H1 (cell line): ENCODE data around the gene SCAPER. TPM values are rescaled to one million over a fixed set of nuclear protein-coding genes. Genes with fewer than 3 reads are reported as not detected.

Experiments
- CTCF ChIA-PET: fragments of 300-600 bp; sonication (Branson Sonifier 250); formaldehyde crosslinking; loops from one replicate; lab custom pipeline; 2021; ENCODE audit not compliant: partially characterized antibody; lab: Charles Lee
- POLR2A ChIA-PET: fragments of 300-600 bp; sonication (Branson Sonifier 250); formaldehyde crosslinking; loops from one replicate; lab custom pipeline; 2021; ENCODE audit warnings: inconsistent platforms; ENCODE audit not compliant: partially characterized antibody; lab: Charles Lee
- DNase-seq, 2 experiments: peaks; one replicate each; pipeline versions ENCODE4 v3.0.0 to v3.0.0-alpha.2; 2010 to 2022; ENCODE audit warnings: low spot score in 2 of 2, low read depth in 1 of 2, mixed read lengths in 1 of 2
- FAIRE-seq: peaks from 2 replicates; lab custom pipeline; 2011; peaks lifted over from hg19 to GRCh38; lab: Jason Lieb, UNC
- H2AFZ ChIP-seq: 2 replicates; pipeline ENCODE4 v1.8.1; 2012; ENCODE audit warnings: low read length, inconsistent platforms
- H2AK5ac ChIP-seq: 2 replicates; pipeline ENCODE4 v1.6.1; 2013; ENCODE audit warnings: low read depth, low read length
- H2BK120ac ChIP-seq: replicated peaks from 2 replicates; pipeline ENCODE3; 2013; ENCODE audit warnings: low read depth, low read length, inconsistent platforms
- H2BK12ac ChIP-seq: 2 replicates; pipeline ENCODE4 v1.6.1; 2013; ENCODE audit warnings: low read depth, low read length
- H2BK15ac ChIP-seq: 2 replicates; pipeline ENCODE4 v1.6.1; 2013; ENCODE audit warnings: low read length
- H2BK20ac ChIP-seq: 2 replicates; pipeline ENCODE4 v1.6.1; 2013; ENCODE audit warnings: low read length
- H2BK5ac ChIP-seq: 2 replicates; pipeline ENCODE4 v1.6.1; 2013; ENCODE audit warnings: low read depth, low read length
- H3K14ac ChIP-seq: 2 replicates; pipeline ENCODE4 v1.6.1; 2013; ENCODE audit warnings: inconsistent platforms; ENCODE audit not compliant: insufficient read length
- H3K18ac ChIP-seq: 2 replicates; pipeline ENCODE4 v1.6.1; 2013; ENCODE audit warnings: low read length; ENCODE audit errors: extremely low read depth
- H3K23ac ChIP-seq: 2 replicates; pipeline ENCODE4 v1.6.1; 2013; ENCODE audit warnings: inconsistent platforms; ENCODE audit not compliant: insufficient read length
- H3K23me2 ChIP-seq: 2 replicates; pipeline ENCODE4 v1.6.1; 2013; ENCODE audit warnings: low read depth, low read length
- H3K27ac ChIP-seq: 2 replicates; pipeline ENCODE4 v1.6.1; 2011; ENCODE audit warnings: low read depth, low read length, inconsistent platforms
- H3K27me3 ChIP-seq, 4 experiments: replicated peaks in 1 of 4; 1 replicate in 1 of 4; 2 replicates in 3 of 4; pipeline versions ENCODE4 v1.6.1 to v1.8.1; 2011 to 2013; ENCODE audit warnings: low read length in 3 of 4, mild to moderate bottlenecking in 3 of 4, inconsistent platforms in 2 of 4, mixed read lengths in 2 of 4, moderate library complexity in 1 of 4; ENCODE audit not compliant: control insufficient read depth in 3 of 4, insufficient read depth in 3 of 4; ENCODE audit errors: extremely low read depth in 1 of 4
- H3K36me3 ChIP-seq, 4 experiments: 2 replicates each; pipeline versions ENCODE4 v1.6.1 to v1.8.1; 2011 to 2013; ENCODE audit warnings: mild to moderate bottlenecking in 4 of 4, low read length in 3 of 4, moderate library complexity in 2 of 4, control low read depth in 1 of 4, inconsistent platforms in 1 of 4; ENCODE audit not compliant: insufficient read depth in 4 of 4, control insufficient read depth in 2 of 4
- H3K4ac ChIP-seq: replicated peaks from 2 replicates; pipeline ENCODE3; 2013; ENCODE audit warnings: low read length, low read depth, mixed read lengths, inconsistent platforms; ENCODE audit not compliant: insufficient read length
- H3K4me1 ChIP-seq, 4 experiments: replicated peaks in 1 of 4; 1 replicate in 1 of 4; 2 replicates in 3 of 4; pipeline versions ENCODE4 v1.6.1 to v1.8.1; 2011 to 2013; ENCODE audit warnings: low read length in 3 of 4, inconsistent platforms in 2 of 4, mixed read lengths in 1 of 4; ENCODE audit not compliant: insufficient read depth in 4 of 4, control insufficient read depth in 3 of 4
- H3K4me2 ChIP-seq, 2 experiments: 2 replicates each; pipeline versions ENCODE4 v1.6.1 to v1.8.1; 2011 to 2013; ENCODE audit warnings: low read depth in 2 of 2, low read length in 2 of 2, control low read depth in 1 of 2, inconsistent platforms in 1 of 2, mild to moderate bottlenecking in 1 of 2; ENCODE audit not compliant: insufficient read depth in 1 of 2
- H3K4me3 ChIP-seq, 4 experiments: fragments of 200-600, 300-600 bp in 1 of 4; sonication (generic), shearing (Covaris generic), sonication (Bioruptor Twin) in 1 of 4; 2 replicates each; pipeline versions ENCODE4 v1.5.1 to v1.8.1; 2011 to 2016; ENCODE audit warnings: low read length in 4 of 4, low read depth in 3 of 4, control low read depth in 2 of 4, inconsistent platforms in 2 of 4, mild to moderate bottlenecking in 2 of 4, mixed read lengths in 1 of 4, moderate library complexity in 1 of 4; ENCODE audit not compliant: insufficient read depth in 2 of 4; ENCODE audit errors: extremely low read depth in 1 of 4
- H3K56ac ChIP-seq: replicated peaks from 2 replicates; pipeline ENCODE3; 2013; ENCODE audit warnings: low read depth, mild to moderate bottlenecking, mixed read lengths, low read length, inconsistent platforms; ENCODE audit not compliant: insufficient read length
- H3K79me1 ChIP-seq: 2 replicates; pipeline ENCODE4 v1.6.1; 2013; ENCODE audit warnings: low read depth, low read length, control low read depth
- H3K79me2 ChIP-seq, 2 experiments: 2 replicates each; pipeline versions ENCODE4 v1.6.1 to v1.8.1; 2012 to 2013; ENCODE audit warnings: low read length in 2 of 2, mild to moderate bottlenecking in 2 of 2, inconsistent platforms in 1 of 2; ENCODE audit not compliant: insufficient read depth in 2 of 2, control insufficient read depth in 1 of 2
- H3K9ac ChIP-seq, 4 experiments: replicated peaks in 1 of 4; 1 replicate in 1 of 4; 2 replicates in 3 of 4; pipeline versions ENCODE4 v1.6.1 to v1.8.1; 2011 to 2013; ENCODE audit warnings: low read depth in 3 of 4, low read length in 3 of 4, control low read depth in 2 of 4, mild to moderate bottlenecking in 2 of 4, moderate library complexity in 2 of 4, inconsistent platforms in 1 of 4; ENCODE audit errors: extremely low read depth in 1 of 4
- H3K9me3 ChIP-seq, 2 experiments: 2 replicates each; pipeline versions ENCODE4 v1.6.1 to v1.8.1; 2012 to 2013; ENCODE audit warnings: mild to moderate bottlenecking in 2 of 2, moderate library complexity in 2 of 2, control low read depth in 1 of 2, inconsistent platforms in 1 of 2, low read depth in 1 of 2, low read length in 1 of 2, mixed read lengths in 1 of 2; ENCODE audit not compliant: insufficient read depth in 2 of 2
- H4K20me1 ChIP-seq, 2 experiments: replicated peaks in 1 of 2; 2 replicates each; pipeline versions ENCODE3 to v1.8.1; 2011 to 2013; ENCODE audit warnings: inconsistent platforms in 2 of 2, low read length in 2 of 2, mild to moderate bottlenecking in 1 of 2; ENCODE audit not compliant: insufficient read depth in 2 of 2, control insufficient read depth in 1 of 2
- H4K5ac ChIP-seq: 2 replicates; pipeline ENCODE4 v1.6.1; 2013; ENCODE audit warnings: low read length, low read depth, mixed read lengths, inconsistent platforms; ENCODE audit not compliant: insufficient read length
- H4K8ac ChIP-seq: 2 replicates; pipeline ENCODE4 v1.8.0; 2013; ENCODE audit warnings: mild to moderate bottlenecking, moderate library complexity, low read length, inconsistent platforms; ENCODE audit not compliant: insufficient read depth; ENCODE audit errors: extremely low read depth
- H4K91ac ChIP-seq: replicated peaks from 2 replicates; pipeline ENCODE3; 2013; ENCODE audit warnings: low read length, mixed read lengths, inconsistent platforms; ENCODE audit not compliant: insufficient read length
- GTF2F1 ChIP-seq: IDR thresholded peaks from 2 replicates; pipeline ENCODE4 v1.6.1; 2012; ENCODE audit warnings: low read depth, low read length, improper control_type of control experiment, borderline replicate concordance
- JUN ChIP-seq: IDR thresholded peaks from 2 replicates; pipeline ENCODE4 v1.6.1; 2011; ENCODE audit warnings: low read depth, mild to moderate bottlenecking, improper control_type of control experiment, low read length
- NRF1 ChIP-seq: IDR thresholded peaks from 2 replicates; pipeline ENCODE4 v1.6.1; 2011; ENCODE audit warnings: mild to moderate bottlenecking, low read depth, low read length, improper control_type of control experiment
- RAD21 ChIP-seq, 2 experiments: IDR thresholded peaks in 1 of 2; conservative IDR thresholded peaks in 1 of 2; 2 replicates each; pipeline ENCODE4 v1.6.1; 2011; ENCODE audit warnings: low read depth in 2 of 2, low read length in 2 of 2, improper control_type of control experiment in 1 of 2, inconsistent platforms in 1 of 2, mild to moderate bottlenecking in 1 of 2, moderate library complexity in 1 of 2
- RBBP5 ChIP-seq: IDR thresholded peaks from 2 replicates; pipeline ENCODE4 v1.7.1; 2012; ENCODE audit warnings: low read depth, mild to moderate bottlenecking, inconsistent platforms, low read length, moderate library complexity, borderline replicate concordance
- RNF2 ChIP-seq: fragments of 200-900, 300-1000 bp; sonication (generic); IDR thresholded peaks from 2 replicates; pipeline ENCODE4 v1.7.1; 2016; ENCODE audit warnings: borderline replicate concordance, low read depth, mild to moderate bottlenecking, antibody characterized with exemption, low read length; ENCODE audit not compliant: poor library complexity, severe bottlenecking; ENCODE audit errors: missing control alignments
- RXRA ChIP-seq: IDR thresholded peaks from 2 replicates; pipeline ENCODE4 v1.6.1; 2011; ENCODE audit warnings: low read depth, mild to moderate bottlenecking, low read length, moderate library complexity; ENCODE audit not compliant: insufficient read depth
- SIN3A ChIP-seq, 2 experiments: IDR thresholded peaks in 1 of 2; conservative IDR thresholded peaks in 1 of 2; 2 replicates each; pipeline ENCODE4 v1.6.1; 2011 to 2012; ENCODE audit warnings: low read length in 2 of 2, improper control_type of control experiment in 1 of 2, low read depth in 1 of 2, mild to moderate bottlenecking in 1 of 2
- WGBS, 2 experiments: shearing (Covaris generic) in 1 of 2; methylation state at CpG; one replicate each; pipeline versions ENCODE4 v1.1.6 to v1.1.7; 2013 to 2015; ENCODE audit warnings: low lambda C conversion rate in 2 of 2, mixed read lengths in 2 of 2, inconsistent platforms in 1 of 2, low coverage in 1 of 2, missing lambda C conversion rate in 1 of 2; ENCODE audit not compliant: insufficient replicate concordance in 2 of 2, insufficient coverage in 1 of 2, insufficient read length in 1 of 2; ENCODE audit errors: extremely low coverage in 1 of 2, missing lambda C conversion rate in 1 of 2; 5-methylcytosine and 5-hydroxymethylcytosine counted together
- polyA plus RNA-seq, 7 experiments: library from polyadenylated mRNA; depleted of rRNA in 3 of 7; stranded (reverse) in 5 of 7; unstranded in 2 of 7; fragments of >200 nt in 5 of 7; fragments of 200-250 nt in 2 of 7; gene quantifications; 1 replicate in 5 of 7; 2 replicates in 1 of 7; 4 replicates in 1 of 7; pipeline versions ENCODE4 v1.2.1 to v1.2.3, GENCODE V29; 2011 to 2013; ENCODE audit warnings: missing spikeins in 2 of 7, mixed read lengths in 2 of 7
- total RNA-seq: library from RNA; stranded (reverse); fragmentation: NEBNext Ultra II Directional; extraction: Animal tissue kit (Norgen Biotek cat#: 25700); gene quantifications from 2 replicates; pipeline ENCODE4 v1.2.1, GENCODE V29; 2021
- TF ChIP-seq, protein P1 (sequence below): IDR thresholded peaks from 2 replicates; pipeline ENCODE4 v1.6.1; 2012; ENCODE audit warnings: inconsistent platforms

Gene SCAPER
- total and polyA plus RNA-seq, 2 of the 8 experiments (the other 6 are each of a cell fraction or from before 2014, with no cell fraction given), result 1.6 to 6.8 TPM

DNA sequence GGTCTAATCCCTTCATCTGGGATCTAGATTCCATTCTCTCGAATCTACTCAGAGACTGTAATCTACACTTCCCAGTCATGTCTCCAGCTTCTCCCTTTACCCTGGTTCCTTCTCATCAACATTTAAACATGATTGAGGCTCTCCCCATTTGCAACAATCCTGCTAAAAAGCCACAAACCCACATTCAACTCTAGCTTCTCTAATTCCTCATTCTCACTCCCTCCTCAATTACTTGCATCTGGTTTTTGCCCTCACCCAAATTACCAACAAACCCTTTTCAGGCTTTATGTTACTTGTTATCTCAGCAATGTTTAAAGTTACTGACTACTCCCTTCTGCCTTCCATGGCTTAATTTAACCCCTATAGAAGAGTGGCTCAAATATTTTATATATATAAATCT lies 605.4 kb downstream of the SCAPER start:
- Histone ChIP-seq H3K4me2 (no peak overlapping the region), H3K4me3 (no peak overlapping the region), H4K5ac (no peak overlapping the region), H2AFZ (no peak overlapping the region), H3K56ac (no peak overlapping the region), H3K23me2 (0 out of 2 replicates have a peak, but pooled peaks cover 3% of the 10 kb centered on the region), H2BK120ac (no peak overlapping the region), H3K27me3 (no peaks in the 10 kb centered on the region), H3K9ac (no peak overlapping the region), H3K14ac (no peak overlapping the region), H3K27ac (no peak overlapping the region), H3K18ac (no peak overlapping the region), H3K4me1 (no peaks in the 10 kb centered on the region), H2BK20ac (no peak overlapping the region), H3K9me3 (no peaks in the 10 kb centered on the region; a peak in 1 of 4 replicates), H2BK12ac (no peak overlapping the region), H3K79me1 (no peaks in the 10 kb centered on the region; the same call in none of the 2 replicates), H3K23ac (no peak overlapping the region), H4K91ac (no peak overlapping the region), H4K20me1 (peaks cover 2 to 4% of the 10 kb centered on the region in 2 experiments), H3K79me2 (peaks cover 0 to 54% of the 10 kb centered on the region in 2 experiments; a peak in 2 of 4 replicates), H2BK15ac (no peak overlapping the region), H2AK5ac (no peak overlapping the region), H3K36me3 (no peaks in the 10 kb centered on the region), H4K8ac (no peak overlapping the region), H3K4ac (no peak overlapping the region), H2BK5ac (no peak overlapping the region)
- CTCF ChIA-PET, result interaction anchor here (0.6 to 2.2 kb wide), 4 partner anchors 34 to 379 kb away, joined by 3 to 5 read pairs (median 4); no protein-coding TSS in a partner anchor
- WGBS, 2 experiments, result 78% methylated on average over 1 of the region's 1 CpG; no CpG with 5 or more reads in 1 of the 2 experiments
- POLR2A ChIA-PET, result interaction anchor here (1.2 kb wide), 1 partner anchor 9 kb away, joined by 3 read pairs; no protein-coding TSS in a partner anchor
- FAIRE-seq, result no peak
- no peak for DNase-seq
- TF ChIP-seq JUN (no peak), RNF2 (no peak), SIN3A (conservative IDR thresholded peaks at IDR 0.05 in 1 of 2, IDR thresholded peaks at IDR 0.05 in 1 of 2; ENCODE audit: low read depth in 1 of 2, low read length in 2 of 2) (no peak), GTF2F1 (no peak), RBBP5 (no peak), NRF1 (no peak), RXRA (no peak), RAD21 (IDR thresholded peaks at IDR 0.05 in 1 of 2, conservative IDR thresholded peaks at IDR 0.05 in 1 of 2; ENCODE audit: low read depth in 2 of 2, low read length in 2 of 2) (no peak)
- TF ChIP-seq, protein P1, sequence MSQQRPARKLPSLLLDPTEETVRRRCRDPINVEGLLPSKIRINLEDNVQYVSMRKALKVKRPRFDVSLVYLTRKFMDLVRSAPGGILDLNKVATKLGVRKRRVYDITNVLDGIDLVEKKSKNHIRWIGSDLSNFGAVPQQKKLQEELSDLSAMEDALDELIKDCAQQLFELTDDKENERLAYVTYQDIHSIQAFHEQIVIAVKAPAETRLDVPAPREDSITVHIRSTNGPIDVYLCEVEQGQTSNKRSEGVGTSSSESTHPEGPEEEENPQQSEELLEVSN, result no peak
